IgD-negative memory B cell (primary cell): ENCODE results near the gene HELQ. TPM values are rescaled to one million over a fixed set of nuclear protein-coding genes. Genes with fewer than 3 reads are reported as not detected.
"Not testable (repeated sequence)": the region's sequence is repeated elsewhere in the genome, so short reads cannot be mapped to it uniquely, and the experiment has no call there.

Source experiments
- H3K27ac Mint-ChIP-seq, 3 donors: one replicate each; pipeline ENCODE4 v1.8.0; 2020 to 2022; ENCODE audit warnings: mild to moderate bottlenecking in 3 of 3, mixed read lengths in 3 of 3, moderate library complexity in 1 of 3
- H3K27me3 Mint-ChIP-seq: one replicate; pipeline ENCODE4 v1.8.0; 2021; ENCODE audit warnings: mixed read lengths
- H3K36me3 Mint-ChIP-seq: one replicate; pipeline ENCODE4 v1.8.0; 2020; ENCODE audit warnings: mild to moderate bottlenecking, mixed read lengths
- H3K4me1 Mint-ChIP-seq, 3 donors: one replicate each; pipeline ENCODE4 v1.8.0; 2020 to 2022; ENCODE audit warnings: mixed read lengths in 3 of 3, mild to moderate bottlenecking in 1 of 3
- H3K4me3 Mint-ChIP-seq, 4 donors: one replicate each; pipeline ENCODE4 v1.8.0; 2020 to 2022; ENCODE audit warnings: mild to moderate bottlenecking in 4 of 4, mixed read lengths in 4 of 4, moderate library complexity in 3 of 4
- H3K9me3 Mint-ChIP-seq, 3 donors: one replicate each; pipeline ENCODE4 v1.8.0; 2020 to 2021; ENCODE audit warnings: mixed read lengths in 3 of 3, mild to moderate bottlenecking in 1 of 3
- polyA plus RNA-seq: library from polyadenylated mRNA; unstranded; fragments of 300-500 nt; fragmentation: Illumina TruSeq; gene quantifications from one replicate; pipeline ENCODE4 v1.2.3, GENCODE V29; 2021

The HELQ gene
- polyA plus RNA-seq, 1 donor from 2014 or later: 24.7 TPM

DNA sequence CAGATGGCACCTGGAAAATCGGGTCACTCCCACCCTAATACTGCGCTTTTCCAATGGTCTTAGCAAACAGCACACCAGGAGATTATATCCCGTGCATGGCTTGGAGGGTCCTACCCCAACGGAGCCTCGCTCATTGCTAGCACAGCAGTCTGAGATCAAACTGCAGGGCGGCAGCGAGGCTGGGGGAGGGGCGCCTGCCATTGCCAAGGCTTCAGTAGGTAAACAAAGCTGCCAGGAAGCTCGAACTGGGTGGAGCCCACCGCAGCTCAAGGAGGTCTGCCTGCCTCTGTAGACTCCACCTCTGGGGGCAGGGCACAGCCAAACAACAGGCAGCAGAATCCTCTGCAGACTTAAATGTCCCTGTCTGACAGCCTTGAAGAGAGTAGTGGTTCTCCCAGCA, 57.5 kb downstream of the HELQ start:
- H3K27ac Mint-ChIP-seq, H3K27me3 Mint-ChIP-seq, H3K4me3 Mint-ChIP-seq, H3K4me1 Mint-ChIP-seq: not testable (repeated sequence)
- peaks cover 0 to 11% (median 4%) of the 10 kb centered on the region in 3 donors for H3K9me3 Mint-ChIP-seq
- H3K36me3 Mint-ChIP-seq: peaks cover 11% of the 10 kb centered on the region

DNA sequence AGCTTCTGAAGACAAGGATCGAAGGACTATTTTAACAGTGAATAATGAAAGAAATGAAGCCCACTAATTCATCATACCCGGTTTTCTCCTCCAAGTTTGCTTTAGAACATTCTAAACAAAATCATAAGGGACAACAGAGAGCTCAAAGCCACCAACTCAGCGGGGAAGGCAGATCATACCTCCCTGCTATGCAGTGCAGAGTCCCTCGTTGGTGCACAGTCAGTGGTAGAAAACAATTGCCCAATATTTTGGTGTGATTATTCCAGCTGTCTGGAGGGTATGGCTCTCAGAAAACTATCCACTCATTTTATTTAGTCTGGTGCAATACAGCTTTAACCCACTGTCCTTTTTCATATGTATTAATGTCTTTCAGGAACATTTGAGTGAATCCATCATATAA, 61.7 kb downstream of the HELQ start:
- H3K27ac Mint-ChIP-seq: no peak overlapping the region
- H3K4me1 Mint-ChIP-seq: no peaks in the 10 kb centered on the region
- H3K4me3 Mint-ChIP-seq: no peak overlapping the region

DNA sequence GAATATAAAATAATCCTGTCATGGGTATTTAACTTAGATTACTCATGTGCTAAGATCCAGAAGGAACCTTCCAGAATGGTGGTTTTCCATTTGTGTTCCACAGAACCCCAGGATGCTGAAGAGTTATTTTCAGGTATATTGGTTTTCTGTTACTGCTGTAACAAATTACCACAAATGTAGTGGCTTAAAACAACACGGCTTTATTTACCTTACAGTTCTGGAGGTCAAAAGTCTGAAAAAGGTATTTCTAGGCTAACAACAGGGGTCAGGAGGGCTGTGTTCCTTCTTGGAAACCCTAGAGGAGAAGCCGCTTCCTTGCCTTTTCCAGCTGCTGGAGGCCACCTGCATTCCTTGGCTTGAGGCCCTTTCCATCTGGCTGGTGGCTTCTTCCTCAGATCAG, 63.1 kb downstream of the HELQ start:
- Mint-ChIP-seq H3K9me3 (peaks cover 0 to 2% (median 2%) of the 10 kb centered on the region in 3 donors), H3K27ac (no peak overlapping the region), H3K27me3 (no peaks in the 10 kb centered on the region), H3K36me3 (peaks cover 3% of the 10 kb centered on the region), H3K4me3 (no peak overlapping the region), H3K4me1 (peaks cover 5% of the 10 kb centered on the region in 3 donors)

More for the DNA sequence above, 61.7 kb downstream of the HELQ start:
- no peaks in the 10 kb centered on the region for H3K27me3 Mint-ChIP-seq
- peaks cover 0 to 3% (median 2%) of the 10 kb centered on the region in 3 donors for H3K9me3 Mint-ChIP-seq
- peaks cover 5% of the 10 kb centered on the region for H3K36me3 Mint-ChIP-seq

DNA sequence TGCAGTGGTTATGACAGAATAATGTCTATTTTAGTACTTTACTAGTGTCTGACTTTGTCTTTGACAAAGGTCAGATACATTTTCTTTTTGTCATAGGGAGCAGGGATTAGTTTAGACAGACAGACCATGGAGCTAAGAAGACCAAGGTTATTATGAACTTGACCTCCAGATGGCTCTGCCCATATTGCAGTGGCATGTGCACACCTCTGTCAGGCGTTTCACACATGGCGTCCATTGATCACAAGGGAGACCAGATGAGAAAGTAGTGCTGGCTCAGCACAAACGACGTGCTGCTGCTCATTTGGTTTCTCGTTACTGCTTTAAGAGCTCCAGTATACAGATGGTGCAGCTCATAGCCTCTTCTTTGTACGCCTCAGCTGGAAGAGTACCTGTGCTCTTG, 64.7 kb downstream of the HELQ start:
- H3K4me1 Mint-ChIP-seq: peaks cover 10 to 13% (median 11%) of the 10 kb centered on the region in 3 donors
- H3K4me3 Mint-ChIP-seq: no peak overlapping the region
- no peaks in the 10 kb centered on the region for H3K27me3 Mint-ChIP-seq
- peak overlapping the region in 1 of 3 donors; percentile 20 for H3K27ac Mint-ChIP-seq
- peaks cover 1% of the 10 kb centered on the region for H3K36me3 Mint-ChIP-seq
- peaks cover 0 to 1% (median 0%) of the 10 kb centered on the region in 3 donors for H3K9me3 Mint-ChIP-seq

DNA sequence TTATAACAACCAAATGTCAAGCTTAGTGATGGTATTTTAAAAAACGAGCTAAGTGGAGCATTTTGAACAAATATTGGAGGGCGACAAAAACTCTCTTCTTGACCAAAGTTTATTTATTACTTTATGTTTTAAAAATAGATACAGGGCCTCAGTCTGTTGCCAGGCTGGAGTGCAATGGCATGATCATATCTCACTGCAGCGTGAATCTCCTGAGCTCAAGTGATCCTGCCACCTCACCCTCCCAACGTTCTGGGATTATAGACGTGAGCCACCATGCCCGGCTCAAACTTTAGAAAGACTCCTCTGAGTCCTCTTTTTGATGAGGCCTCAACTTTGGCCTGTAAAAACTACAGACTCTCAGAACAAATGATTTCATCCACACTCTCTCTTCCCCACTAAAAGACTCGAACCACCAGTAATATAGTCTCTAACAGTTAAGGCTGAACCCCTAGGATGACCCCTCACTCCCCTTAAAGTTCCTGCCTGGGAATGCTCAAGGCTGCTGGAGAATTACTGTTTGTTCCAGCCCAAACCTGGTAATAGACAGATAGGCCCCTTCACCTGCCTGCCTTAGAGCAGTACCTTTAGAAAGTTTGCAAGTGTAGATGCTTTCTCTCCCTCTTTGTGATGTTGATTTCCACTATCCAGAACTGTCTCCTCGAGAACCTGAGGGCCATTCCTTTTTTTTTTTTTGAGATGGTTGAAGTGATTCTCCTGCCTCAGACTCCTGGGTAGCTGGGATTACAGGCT, 65.7 kb downstream of the HELQ start:
- H3K4me1 Mint-ChIP-seq: peaks cover 10 to 13% (median 11%) of the 10 kb centered on the region in 3 donors
- peaks cover 1% of the 10 kb centered on the region for H3K36me3 Mint-ChIP-seq
- no peaks in the 10 kb centered on the region for H3K27me3 Mint-ChIP-seq
- peaks cover 0 to 1% (median 0%) of the 10 kb centered on the region in 3 donors for H3K9me3 Mint-ChIP-seq
- no peak overlapping the region for H3K4me3 Mint-ChIP-seq
- H3K27ac Mint-ChIP-seq: no peak overlapping the region

DNA sequence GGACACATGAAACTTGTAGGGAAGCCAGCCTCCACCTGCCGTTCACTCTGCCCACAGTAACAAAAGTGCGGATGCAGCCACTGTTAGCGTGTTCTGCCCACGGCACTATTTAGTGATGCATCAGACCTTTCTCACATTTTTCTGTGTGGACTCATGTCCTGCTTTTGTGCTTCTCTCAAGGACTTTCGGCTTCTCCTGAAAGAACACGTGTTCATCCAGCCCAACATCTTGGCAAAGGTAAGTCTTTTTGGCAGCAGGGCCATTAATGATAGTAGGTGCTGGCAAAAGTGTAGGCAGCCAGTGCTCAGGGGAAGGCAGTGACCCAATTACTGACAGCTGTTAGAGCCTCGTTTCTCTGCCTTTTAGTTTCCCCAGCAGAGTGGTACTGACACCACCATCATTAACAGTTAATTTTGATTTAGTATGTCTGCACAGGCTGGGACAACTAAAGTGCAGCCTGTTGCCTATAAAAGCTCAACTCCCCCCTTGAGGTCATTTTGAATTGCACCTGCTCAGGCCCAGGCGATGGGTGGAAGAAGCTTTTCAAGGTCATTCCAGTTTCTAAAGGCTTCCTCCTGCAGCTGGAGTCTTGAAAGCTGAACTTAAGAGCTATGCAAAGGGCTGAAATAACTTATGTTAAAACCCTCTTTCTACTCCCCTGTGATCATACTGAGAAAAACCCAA, 66.4 kb downstream of the HELQ start:
- no peaks in the 10 kb centered on the region for H3K27me3 Mint-ChIP-seq
- H3K9me3 Mint-ChIP-seq: peaks cover 0 to 1% (median 1%) of the 10 kb centered on the region in 3 donors
- H3K27ac Mint-ChIP-seq: no peak overlapping the region
- peaks cover 10 to 13% (median 11%) of the 10 kb centered on the region in 3 donors for H3K4me1 Mint-ChIP-seq
- H3K36me3 Mint-ChIP-seq: peaks cover 1% of the 10 kb centered on the region
- no peak overlapping the region for H3K4me3 Mint-ChIP-seq

DNA sequence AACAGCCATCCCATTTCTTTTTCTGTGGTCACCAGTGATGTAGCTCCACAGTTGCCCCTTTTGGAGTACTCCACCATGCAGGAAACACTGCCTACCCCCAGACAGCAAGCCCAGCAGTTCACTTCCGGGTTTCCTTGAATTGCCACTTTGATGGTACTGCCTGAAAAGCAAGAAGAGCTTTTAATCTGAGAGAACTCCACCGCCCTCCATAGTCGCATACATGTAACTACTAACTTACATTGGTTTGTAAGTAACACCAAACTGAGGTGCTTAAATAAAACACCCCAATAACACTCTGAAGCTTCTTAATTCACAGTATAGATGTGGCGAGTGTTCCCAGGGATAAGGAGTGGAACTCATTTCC, 67.3 kb downstream of the HELQ start:
- H3K27me3 Mint-ChIP-seq: no peaks in the 10 kb centered on the region
- no peaks in the 10 kb centered on the region for H3K36me3 Mint-ChIP-seq
- no peak overlapping the region for H3K27ac Mint-ChIP-seq
- peaks cover 10 to 13% (median 11%) of the 10 kb centered on the region in 3 donors for H3K4me1 Mint-ChIP-seq
- H3K4me3 Mint-ChIP-seq: no peak overlapping the region
- peaks cover 0 to 4% (median 1%) of the 10 kb centered on the region in 3 donors for H3K9me3 Mint-ChIP-seq

DNA sequence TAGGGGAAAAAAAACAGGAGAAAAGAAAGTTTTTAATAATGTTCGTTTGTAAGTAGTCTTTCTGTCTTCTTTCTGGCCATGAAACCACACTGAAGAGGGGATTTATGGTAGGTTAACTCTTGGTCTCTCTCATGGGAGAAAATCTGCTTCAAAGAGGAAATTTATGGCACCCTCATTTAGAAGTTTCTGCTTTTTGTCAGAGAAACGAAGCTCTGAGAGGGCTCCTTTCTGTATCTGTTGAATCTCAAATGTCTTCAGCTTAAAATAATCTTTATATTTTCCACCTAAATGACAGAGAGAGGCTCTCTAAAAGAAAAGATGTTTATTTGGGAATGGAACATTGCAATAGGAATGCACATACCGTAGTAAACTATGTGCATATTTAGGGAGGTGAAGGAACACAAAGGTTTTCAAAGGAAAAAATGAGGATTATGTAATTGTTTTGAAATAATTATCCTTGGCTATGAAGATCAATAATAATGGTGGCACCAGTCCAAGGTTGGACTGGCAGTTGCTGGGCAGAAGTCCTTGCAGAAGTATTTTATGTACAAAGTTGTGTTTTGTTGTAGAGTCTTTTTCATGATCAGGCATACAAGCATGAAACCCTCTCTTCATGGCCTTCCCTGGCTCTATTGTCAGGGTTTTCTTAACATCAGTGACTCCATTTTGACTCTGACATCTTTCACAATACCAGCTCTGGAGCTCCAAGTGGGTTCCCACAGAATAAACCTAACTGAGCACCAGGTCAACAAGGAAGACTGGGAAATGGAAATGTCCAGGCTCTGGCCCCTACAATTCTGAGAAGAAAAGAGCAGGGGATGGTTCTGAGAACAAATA, 67.9 kb downstream of the HELQ start:
- Mint-ChIP-seq H3K36me3 (no peaks in the 10 kb centered on the region), H3K4me3 (peak overlapping the region in 2 of 4 donors; percentile 41 to 49), H3K4me1 (peaks cover 10 to 13% (median 11%) of the 10 kb centered on the region in 3 donors)

DNA sequence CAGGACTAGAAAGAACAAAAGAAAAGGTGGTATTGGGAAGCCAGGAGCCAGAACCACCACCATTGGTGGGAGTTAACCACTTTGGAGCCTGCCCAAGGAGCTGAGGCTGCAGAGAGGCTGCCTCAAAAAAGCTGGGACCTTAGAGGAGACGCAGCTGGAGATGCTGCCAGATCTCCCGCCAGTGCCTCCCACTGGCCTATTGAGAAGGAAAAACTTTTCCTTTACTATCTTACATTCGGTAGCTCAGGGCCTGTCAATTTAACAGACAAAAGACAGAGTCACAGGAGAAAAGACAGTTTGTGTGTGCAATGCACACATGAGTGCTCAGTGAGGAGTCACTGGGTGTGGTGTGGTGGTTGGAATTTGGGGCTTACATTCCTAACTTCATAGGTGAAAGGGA, 68.6 kb downstream of the HELQ start:
- peaks cover 10 to 13% (median 11%) of the 10 kb centered on the region in 3 donors for H3K4me1 Mint-ChIP-seq
- H3K36me3 Mint-ChIP-seq: peaks cover 1% of the 10 kb centered on the region
- H3K27me3 Mint-ChIP-seq: no peaks in the 10 kb centered on the region
- H3K27ac Mint-ChIP-seq: peak overlapping the region in 2 of 3 donors; percentile 65 to 74
- H3K9me3 Mint-ChIP-seq: peaks cover 0 to 4% (median 1%) of the 10 kb centered on the region in 3 donors
- peak overlapping the region in 2 of 4 donors; percentile 41 to 61 for H3K4me3 Mint-ChIP-seq

More for the DNA sequence above, 67.9 kb downstream of the HELQ start:
- peaks cover 0 to 4% (median 1%) of the 10 kb centered on the region in 3 donors for H3K9me3 Mint-ChIP-seq
- H3K27ac Mint-ChIP-seq: no peak overlapping the region
- H3K27me3 Mint-ChIP-seq: no peaks in the 10 kb centered on the region

DNA sequence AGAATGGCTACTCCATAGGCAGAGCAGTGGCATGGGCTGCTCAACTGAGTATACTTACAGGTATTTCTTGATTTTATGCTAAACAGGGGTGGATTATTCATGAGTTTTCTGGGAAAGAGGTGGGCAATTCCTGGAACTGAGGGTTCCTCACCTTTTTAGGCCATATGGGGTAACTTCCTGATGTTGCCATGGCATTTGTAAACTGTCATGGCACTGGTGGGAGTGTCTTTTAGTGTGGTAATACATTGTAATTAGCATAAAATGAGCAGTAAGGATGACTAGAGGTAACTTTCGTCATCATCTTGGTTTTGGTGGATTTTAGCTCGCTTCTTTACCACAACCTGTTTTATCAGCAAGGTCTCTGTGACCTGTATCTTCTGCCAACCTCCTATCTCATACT, 72.8 kb downstream of the HELQ start:
- Mint-ChIP-seq H3K9me3 (peaks cover 6 to 12% (median 10%) of the 10 kb centered on the region in 3 donors), H3K4me1 (peaks cover 7 to 10% (median 9%) of the 10 kb centered on the region in 3 donors), H3K4me3 (no peak overlapping the region), H3K27ac (no peak overlapping the region), H3K36me3 (peaks cover 1% of the 10 kb centered on the region), H3K27me3 (no peaks in the 10 kb centered on the region)

DNA sequence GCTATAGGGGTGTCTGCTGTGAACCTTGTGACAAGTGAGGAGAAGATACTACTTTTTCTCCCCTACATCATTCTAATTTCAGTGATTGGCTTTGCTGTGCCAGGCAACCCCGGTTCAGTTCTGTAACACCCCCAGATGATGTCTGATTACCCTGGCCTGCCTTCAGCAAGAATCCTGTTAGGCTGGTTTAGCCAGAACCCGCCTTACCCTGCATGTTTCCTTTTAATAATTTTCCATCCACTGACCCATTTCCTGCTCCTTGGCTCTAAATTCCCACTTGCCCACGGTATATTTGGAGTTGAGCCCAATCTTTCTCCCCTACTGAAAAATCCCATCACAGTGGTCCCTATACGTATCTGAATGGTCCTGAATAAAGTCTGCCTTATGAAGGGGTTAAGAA, 74.5 kb downstream of the HELQ start:
- no peaks in the 10 kb centered on the region for H3K27me3 Mint-ChIP-seq
- H3K4me3 Mint-ChIP-seq: no peak overlapping the region
- no peaks in the 10 kb centered on the region for H3K4me1 Mint-ChIP-seq
- peaks cover 1% of the 10 kb centered on the region for H3K36me3 Mint-ChIP-seq
- no peak overlapping the region for H3K27ac Mint-ChIP-seq
- H3K9me3 Mint-ChIP-seq: peaks cover 9 to 24% (median 13%) of the 10 kb centered on the region in 3 donors

DNA sequence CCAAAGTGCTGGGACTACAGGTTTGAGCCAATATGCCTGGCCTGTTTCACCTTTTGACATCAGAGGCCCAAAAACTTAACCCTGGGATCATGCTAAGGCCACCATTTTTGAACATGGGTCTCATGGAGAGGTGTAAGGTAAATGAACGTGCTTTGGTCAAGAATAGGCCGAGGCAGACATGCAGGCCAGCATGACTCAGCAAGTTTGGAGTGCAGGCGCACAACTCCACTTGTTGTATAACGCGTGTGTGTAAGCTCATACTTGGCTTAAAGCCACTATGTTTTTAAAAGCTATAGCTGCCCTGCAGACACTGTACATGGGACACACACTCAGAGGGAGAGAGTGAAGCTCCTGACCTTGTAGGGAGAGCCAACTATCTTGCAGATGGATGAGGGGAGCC, 77.2 kb downstream of the HELQ start:
- Mint-ChIP-seq H3K9me3 (peaks cover 7 to 30% (median 17%) of the 10 kb centered on the region in 3 donors), H3K27ac (peak overlapping the region in 1 of 3 donors; percentile 83), H3K4me1 (no peaks in the 10 kb centered on the region), H3K27me3 (peaks cover 2% of the 10 kb centered on the region), H3K36me3 (peaks cover 1% of the 10 kb centered on the region), H3K4me3 (no peak overlapping the region)

DNA sequence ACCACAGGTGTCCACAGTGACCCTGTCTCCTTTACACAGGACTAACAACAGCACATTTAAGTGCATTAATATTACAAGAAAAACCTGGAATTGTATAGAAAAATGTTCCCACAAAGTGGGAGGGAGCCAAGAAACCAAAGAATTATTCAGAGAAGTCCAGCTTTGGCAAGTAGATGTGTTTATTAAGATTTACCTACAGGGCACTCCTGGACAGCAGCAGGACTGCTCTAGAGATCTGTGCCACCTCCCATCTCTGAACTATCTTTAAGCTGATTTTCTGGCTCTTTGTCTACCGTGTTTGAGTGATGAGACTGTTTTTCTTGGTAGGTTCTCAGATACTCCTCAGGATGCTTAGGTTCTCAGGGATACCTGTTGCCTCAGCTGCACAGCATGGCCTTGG, 82.7 kb downstream of the HELQ start:
- Mint-ChIP-seq H3K27ac (no peak overlapping the region), H3K36me3 (no peaks in the 10 kb centered on the region), H3K4me1 (peaks cover 0 to 3% (median 0%) of the 10 kb centered on the region in 3 donors), H3K9me3 (peaks cover 4 to 19% (median 10%) of the 10 kb centered on the region in 3 donors), H3K4me3 (no peak overlapping the region), H3K27me3 (peaks cover 2% of the 10 kb centered on the region)

DNA sequence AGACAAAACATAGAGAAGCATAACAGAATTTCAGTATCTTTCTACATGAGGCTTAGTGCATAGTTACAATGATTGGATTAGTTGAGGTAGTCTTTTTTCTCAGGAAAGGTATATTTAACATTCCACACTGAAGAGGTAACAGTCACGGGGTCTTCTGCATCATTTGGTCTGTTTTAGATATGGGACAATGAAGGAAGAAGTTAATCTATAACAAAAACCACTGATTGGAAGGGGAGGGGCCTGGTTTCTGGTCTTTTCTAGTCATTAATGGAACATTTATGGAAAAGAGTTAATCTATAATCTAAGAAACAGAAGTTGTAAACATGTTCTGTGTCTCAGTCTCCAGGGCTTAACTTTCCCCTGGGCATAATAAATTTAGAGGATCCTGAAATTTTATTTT, 83.7 kb downstream of the HELQ start:
- Mint-ChIP-seq H3K4me3 (no peak overlapping the region), H3K9me3 (peaks cover 3 to 9% (median 5%) of the 10 kb centered on the region in 3 donors), H3K36me3 (no peaks in the 10 kb centered on the region), H3K4me1 (peaks cover 0 to 3% (median 0%) of the 10 kb centered on the region in 3 donors), H3K27ac (no peak overlapping the region), H3K27me3 (peaks cover 2% of the 10 kb centered on the region)

DNA sequence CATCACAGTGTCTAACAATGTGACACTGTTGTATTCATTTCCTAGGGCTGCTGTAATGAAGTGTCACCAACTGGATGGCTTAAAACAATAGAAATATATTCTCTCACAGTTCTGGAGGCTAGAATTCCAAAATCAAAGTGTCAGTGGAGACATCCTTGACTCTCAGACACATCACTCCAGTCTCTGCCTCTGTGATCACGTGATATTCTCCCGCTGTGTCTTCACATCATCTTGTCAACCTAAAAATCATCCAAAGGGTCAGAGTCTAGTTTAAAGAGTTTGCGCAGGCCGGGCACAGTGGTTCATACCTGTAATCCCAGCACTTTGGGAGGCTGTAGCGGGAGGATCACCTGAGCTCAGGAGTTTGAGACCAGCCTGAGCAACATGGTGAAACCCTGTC, 84.4 kb downstream of the HELQ start:
- Mint-ChIP-seq H3K4me3 (no peak overlapping the region), H3K27me3 (peaks cover 2% of the 10 kb centered on the region), H3K9me3 (peaks cover 2 to 6% (median 5%) of the 10 kb centered on the region in 3 donors), H3K36me3 (no peaks in the 10 kb centered on the region), H3K4me1 (peaks cover 0 to 3% (median 0%) of the 10 kb centered on the region in 3 donors), H3K27ac (peak overlapping the region in 1 of 3 donors; percentile 1)
